GM12872 (cell line): ENCODE data around the gene NRG3.

Experiments
- CTCF ChIP-seq: IDR thresholded peaks from 3 replicates; pipeline ENCODE4 v1.5.1; 2011; ENCODE audit warnings: low read depth, mild to moderate bottlenecking, low read length, moderate library complexity; ENCODE audit not compliant: insufficient read depth

The NRG3 gene

GRCh38 chr10:82208726-82209125 is 333.7 kb downstream of the NRG3 start:
- TF ChIP-seq CTCF, result no peak

DNA sequence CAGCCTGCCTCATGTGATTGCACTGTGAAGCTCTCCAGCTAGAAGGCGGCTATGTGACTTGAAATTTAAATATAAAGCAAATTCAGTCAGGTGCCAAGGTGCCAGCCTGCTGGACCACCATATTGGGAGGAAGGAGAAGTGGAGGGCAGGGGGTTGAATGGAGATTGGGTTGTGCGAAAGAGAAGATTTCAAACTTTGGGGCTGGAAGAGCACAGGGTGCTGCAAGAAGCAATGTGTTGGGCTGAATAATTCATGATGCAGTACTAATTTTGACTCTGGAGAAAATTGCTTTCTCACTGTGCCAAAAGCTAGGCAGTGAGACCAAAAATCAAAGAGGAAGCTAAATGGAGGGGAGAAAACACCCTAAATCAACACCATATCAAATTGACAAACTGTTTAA is 335.3 kb downstream of the NRG3 start:
- TF ChIP-seq CTCF, result no peak

DNA sequence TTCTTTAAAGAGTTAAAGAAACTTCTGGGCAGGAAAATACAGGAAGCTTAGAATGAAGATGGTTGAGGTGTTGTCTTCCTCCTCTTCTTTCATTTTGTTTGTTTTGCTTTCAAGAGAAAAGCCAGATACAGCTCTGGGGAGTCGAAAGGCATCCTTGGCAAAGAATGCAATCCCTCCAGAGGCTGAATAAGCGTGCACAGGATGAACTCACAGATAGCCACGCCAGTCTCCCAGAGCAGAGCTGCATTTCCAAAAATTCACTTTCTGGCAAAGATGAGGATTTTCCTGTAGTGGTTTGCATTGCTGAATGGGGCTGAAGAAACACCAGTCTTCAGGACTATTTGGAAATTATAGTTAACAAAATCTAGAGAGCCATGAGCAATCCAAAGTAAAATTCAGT is 336.4 kb downstream of the NRG3 start:
- no peak for TF ChIP-seq CTCF

DNA sequence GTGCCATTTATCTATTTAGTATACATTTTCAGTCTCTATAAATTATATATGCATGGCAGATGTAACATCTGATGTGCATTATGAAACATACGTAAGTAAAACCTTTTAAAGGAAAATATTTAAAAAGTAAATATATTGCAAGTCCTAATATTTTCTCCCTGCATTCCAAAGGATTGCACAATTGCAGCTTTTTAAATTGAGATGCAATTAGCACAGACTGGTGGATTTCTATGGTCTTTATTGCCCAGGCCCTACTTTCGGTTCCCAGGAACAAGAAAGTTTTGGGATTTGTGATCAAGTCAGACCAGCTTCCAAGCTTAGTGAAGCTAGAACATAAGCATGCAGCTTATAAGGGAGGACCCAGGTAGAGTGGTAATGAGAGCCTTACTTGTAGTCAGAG is 337.8 kb downstream of the NRG3 start:
- TF ChIP-seq CTCF, result no peak

DNA sequence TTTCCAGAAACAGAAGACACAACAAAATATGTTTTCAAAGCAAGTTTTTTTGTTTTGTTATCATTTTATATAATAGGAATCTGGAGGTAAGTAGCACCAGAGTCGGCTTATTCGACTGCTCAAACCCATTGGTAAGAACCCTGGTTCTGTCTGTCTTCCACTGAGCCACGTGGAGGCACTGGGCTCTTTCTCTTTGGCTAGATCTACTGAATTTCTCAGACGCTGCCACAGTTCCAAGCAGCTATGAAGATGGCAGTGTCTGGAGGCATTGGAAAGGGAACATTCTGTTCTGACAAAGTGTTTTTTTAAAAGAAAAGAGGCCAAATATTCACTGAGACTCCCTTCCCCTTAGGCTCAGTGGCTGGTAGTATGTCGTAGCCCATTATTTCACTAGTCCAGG is 338.8 kb downstream of the NRG3 start:
- TF ChIP-seq CTCF, result no peak

- TF ChIP-seq CTCF, result no peak
These were observed 346.1 kb downstream of the NRG3 start for GRCh38 chr10:82221056-82221455.

- no peak for TF ChIP-seq CTCF
These were observed 346.7 kb downstream of the NRG3 start for GRCh38 chr10:82221601-82222149.
